ENCODE data around the gene SAMD4B.

DNA sequence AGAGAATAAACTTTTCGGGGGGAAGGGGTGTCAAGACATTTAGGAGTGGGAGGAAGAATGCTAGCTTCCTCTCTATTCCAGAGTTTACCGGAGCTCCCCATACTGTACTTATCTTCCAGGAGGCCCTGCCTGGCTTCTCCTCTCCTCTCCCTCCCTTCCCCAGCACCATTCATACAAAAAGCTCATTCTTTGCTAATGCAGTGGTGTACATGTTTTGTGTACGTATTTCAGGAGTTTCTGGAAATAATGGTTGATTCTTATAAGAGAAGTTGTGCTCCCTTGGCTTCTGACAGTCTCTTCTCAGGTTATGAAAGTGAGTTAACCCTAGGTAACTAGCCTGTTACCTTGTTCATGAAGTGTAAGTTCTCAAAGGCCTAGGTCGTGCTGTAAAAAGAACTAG is 7.1 kb downstream of the SAMD4B start:
- TF ChIP-seq POLR2AphosphoS5 (IDR thresholded peaks at IDR 0.05; ENCODE audit: low read depth, low read length) (no peak), POLR2A (IDR thresholded peaks at IDR 0.05; ENCODE audit: control extremely low read depth in 1 of 2, low read depth in 2 of 2, low read length in 2 of 2) (no peak), SRF (IDR thresholded peaks at IDR 0.05; ENCODE audit: low read depth, low read length) (no peak), ZNF274 (IDR thresholded peaks at IDR 0.05; ENCODE audit: borderline replicate concordance, extremely low read depth, low read length) (no peak), CEBPB (IDR thresholded peaks at IDR 0.05; ENCODE audit: low read depth, low read length) (no peak), EZH2 (IDR thresholded peaks at IDR 0.05; ENCODE audit: low read depth, low read length, severe bottlenecking) (no peak), NRF1 (IDR thresholded peaks at IDR 0.05; ENCODE audit: low read depth, low read length) (no peak), FOSL1 (IDR thresholded peaks at IDR 0.05; ENCODE audit: insufficient read depth, low read depth, low read length) (no peak), RAD21 (IDR thresholded peaks at IDR 0.05 in 1 of 2, conservative IDR thresholded peaks at IDR 0.05 in 1 of 2; ENCODE audit: low read depth in 2 of 2, low read length in 2 of 2) (no peak), TEAD4 (IDR thresholded peaks at IDR 0.05; ENCODE audit: low read depth, low read length) (no peak), GABPA (IDR thresholded peaks at IDR 0.05; ENCODE audit: borderline replicate concordance, insufficient read depth, low read length) (no peak)
- TF ChIP-seq, protein P1, sequence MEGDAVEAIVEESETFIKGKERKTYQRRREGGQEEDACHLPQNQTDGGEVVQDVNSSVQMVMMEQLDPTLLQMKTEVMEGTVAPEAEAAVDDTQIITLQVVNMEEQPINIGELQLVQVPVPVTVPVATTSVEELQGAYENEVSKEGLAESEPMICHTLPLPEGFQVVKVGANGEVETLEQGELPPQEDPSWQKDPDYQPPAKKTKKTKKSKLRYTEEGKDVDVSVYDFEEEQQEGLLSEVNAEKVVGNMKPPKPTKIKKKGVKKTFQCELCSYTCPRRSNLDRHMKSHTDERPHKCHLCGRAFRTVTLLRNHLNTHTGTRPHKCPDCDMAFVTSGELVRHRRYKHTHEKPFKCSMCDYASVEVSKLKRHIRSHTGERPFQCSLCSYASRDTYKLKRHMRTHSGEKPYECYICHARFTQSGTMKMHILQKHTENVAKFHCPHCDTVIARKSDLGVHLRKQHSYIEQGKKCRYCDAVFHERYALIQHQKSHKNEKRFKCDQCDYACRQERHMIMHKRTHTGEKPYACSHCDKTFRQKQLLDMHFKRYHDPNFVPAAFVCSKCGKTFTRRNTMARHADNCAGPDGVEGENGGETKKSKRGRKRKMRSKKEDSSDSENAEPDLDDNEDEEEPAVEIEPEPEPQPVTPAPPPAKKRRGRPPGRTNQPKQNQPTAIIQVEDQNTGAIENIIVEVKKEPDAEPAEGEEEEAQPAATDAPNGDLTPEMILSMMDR (IDR thresholded peaks at IDR 0.05; ENCODE audit: control extremely low read depth in 1 of 3, insufficient read depth in 1 of 3, low read depth in 1 of 3, low read length in 3 of 3): no peak

Measured in H1 (cell line).